Measurements from ENCODE around the gene IGSF6.
"Not testable (repeated sequence)": the region's sequence is repeated elsewhere in the genome, so short reads cannot be mapped to it uniquely, and the experiment has no call there.

- not testable (repeated sequence) for TF ChIP-seq POLR2A (IDR thresholded peaks at IDR 0.05; ENCODE audit: low read length); GATA1 (IDR thresholded peaks at IDR 0.05; ENCODE audit: low read depth, low read length)
Observed at GRCh38 chr16:21631951-21632575, 20.3 kb downstream of the IGSF6 start.
